SK-N-SH (cell line): ENCODE measurements around the gene CFAP68.
"Not testable (repeated sequence)": the region's sequence is repeated elsewhere in the genome, so short reads cannot be mapped to it uniquely, and the experiment has no call there.

Experiments used
- CHD2 ChIP-seq: fragments of 150-350 bp; IDR thresholded peaks from 2 replicates; pipeline ENCODE4 v1.6.1; 2018; ENCODE audit warnings: low read length; ENCODE audit not compliant: partially characterized antibody
- CTCF ChIP-seq: fragments of 200-600 bp; sonication (generic); IDR thresholded peaks from 2 replicates; pipeline ENCODE4 v1.6.1; 2017; ENCODE audit warnings: antibody characterized with exemption, mild to moderate bottlenecking, moderate library complexity
- FOSL2 ChIP-seq: IDR thresholded peaks from 2 replicates; pipeline ENCODE4 v1.4.0; 2012; ENCODE audit warnings: low read depth, mild to moderate bottlenecking, moderate library complexity, borderline replicate concordance
- GABPA ChIP-seq: IDR thresholded peaks from 2 replicates; pipeline ENCODE4 v1.4.0; 2012; ENCODE audit warnings: low read depth, mild to moderate bottlenecking
- MAX ChIP-seq: IDR thresholded peaks from 2 replicates; pipeline ENCODE4 v1.4.0; 2012; ENCODE audit warnings: low read depth
- MXI1 ChIP-seq: IDR thresholded peaks from 2 replicates; pipeline ENCODE4 v1.6.1; 2012; ENCODE audit warnings: mild to moderate bottlenecking, low read depth, low read length, improper control_type of control experiment
- POLR2AphosphoS5 ChIP-seq: IDR thresholded peaks from 2 replicates; pipeline ENCODE4 v1.6.1; 2012; ENCODE audit warnings: low read depth, low read length
- RAD21 ChIP-seq: IDR thresholded peaks from 2 replicates; pipeline ENCODE4 v1.6.1; 2012; ENCODE audit warnings: mild to moderate bottlenecking, low read length
- REST ChIP-seq: IDR thresholded peaks from 2 replicates; pipeline ENCODE4 v1.6.1; 2012; ENCODE audit warnings: mild to moderate bottlenecking, low read depth, low read length, moderate library complexity
- SIN3A ChIP-seq: IDR thresholded peaks from 2 replicates; pipeline ENCODE4 v1.6.1; 2012; ENCODE audit warnings: low read depth, mild to moderate bottlenecking, low read length, moderate library complexity, borderline replicate concordance
- TAF1 ChIP-seq: IDR thresholded peaks from 2 replicates; pipeline ENCODE4 v1.6.1; 2012; ENCODE audit warnings: low read depth, mild to moderate bottlenecking, low read length, moderate library complexity, borderline replicate concordance
- TEAD4 ChIP-seq: IDR thresholded peaks from 2 replicates; pipeline ENCODE4 v1.4.0; 2012; ENCODE audit warnings: mild to moderate bottlenecking, borderline replicate concordance; ENCODE audit not compliant: insufficient read depth
- ZBTB33 ChIP-seq: IDR thresholded peaks from 2 replicates; pipeline ENCODE4 v1.4.0; 2012; ENCODE audit warnings: low read depth, borderline replicate concordance

GRCh38 chr11:111933176-111933575 lies 53.8 kb downstream of the CFAP68 start:
- TF ChIP-seq CTCF, FOSL2, REST, SIN3A, TAF1, MXI1, MAX, RAD21, POLR2AphosphoS5, GABPA, ZBTB33, CHD2, TEAD4: not testable (repeated sequence)
